HG03097 (cell line): ENCODE data around the gene RNU5B-1.

Source experiments
- ATAC-seq: cut with Tn5 transposase; IDR thresholded peaks from one replicate; pipeline ENCODE4 v1.9.1; 2021; ENCODE audit not compliant: unreplicated experiment, low FRiP score

The RNU5B-1 gene

DNA sequence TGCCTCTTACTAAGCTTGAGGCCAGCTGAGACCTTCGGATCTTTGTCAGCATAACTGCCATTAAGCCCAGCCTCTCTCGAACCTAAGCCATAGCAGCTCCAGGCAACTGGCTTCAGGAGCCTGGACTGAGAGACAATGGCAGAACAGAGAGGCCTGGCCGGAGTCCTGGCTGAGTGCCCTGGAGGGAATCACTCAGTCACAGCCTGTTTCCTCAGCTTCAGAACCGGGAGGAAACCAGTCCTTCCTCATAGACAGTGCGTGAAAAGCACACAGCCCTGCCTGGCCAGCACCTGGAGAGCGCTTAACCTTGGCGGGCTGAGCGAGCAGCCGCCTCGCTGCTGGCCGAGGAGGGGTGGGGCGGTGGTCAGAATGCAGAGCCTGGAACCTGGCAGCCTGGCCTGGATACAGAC, 21.6 kb downstream of the RNU5B-1 start:
- no peak for ATAC-seq

DNA sequence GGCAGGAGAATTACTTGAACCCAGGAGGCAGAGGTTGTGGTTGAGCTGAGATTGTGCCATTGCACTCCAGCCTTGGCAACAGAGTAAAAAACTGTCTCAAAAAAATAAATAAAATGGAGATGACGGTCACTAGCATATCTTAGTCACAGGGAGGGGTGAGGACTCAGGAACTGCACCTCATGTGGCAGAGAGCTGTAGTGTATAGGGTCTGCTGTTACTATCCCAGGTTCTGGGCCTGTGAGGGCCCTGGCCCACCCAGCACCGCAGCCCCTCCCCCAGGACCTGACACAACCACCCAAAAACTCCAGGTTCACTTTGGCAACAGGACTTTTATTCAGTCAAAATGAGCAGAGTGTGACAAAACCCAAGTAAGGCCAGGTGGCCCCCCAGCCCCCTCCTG, 22.3 kb downstream of the RNU5B-1 start:
- ATAC-seq = no peak

- ATAC-seq = no peak
These were observed 23.3 kb downstream of the RNU5B-1 start for GRCh38 chr15:65327651-65328393.

DNA sequence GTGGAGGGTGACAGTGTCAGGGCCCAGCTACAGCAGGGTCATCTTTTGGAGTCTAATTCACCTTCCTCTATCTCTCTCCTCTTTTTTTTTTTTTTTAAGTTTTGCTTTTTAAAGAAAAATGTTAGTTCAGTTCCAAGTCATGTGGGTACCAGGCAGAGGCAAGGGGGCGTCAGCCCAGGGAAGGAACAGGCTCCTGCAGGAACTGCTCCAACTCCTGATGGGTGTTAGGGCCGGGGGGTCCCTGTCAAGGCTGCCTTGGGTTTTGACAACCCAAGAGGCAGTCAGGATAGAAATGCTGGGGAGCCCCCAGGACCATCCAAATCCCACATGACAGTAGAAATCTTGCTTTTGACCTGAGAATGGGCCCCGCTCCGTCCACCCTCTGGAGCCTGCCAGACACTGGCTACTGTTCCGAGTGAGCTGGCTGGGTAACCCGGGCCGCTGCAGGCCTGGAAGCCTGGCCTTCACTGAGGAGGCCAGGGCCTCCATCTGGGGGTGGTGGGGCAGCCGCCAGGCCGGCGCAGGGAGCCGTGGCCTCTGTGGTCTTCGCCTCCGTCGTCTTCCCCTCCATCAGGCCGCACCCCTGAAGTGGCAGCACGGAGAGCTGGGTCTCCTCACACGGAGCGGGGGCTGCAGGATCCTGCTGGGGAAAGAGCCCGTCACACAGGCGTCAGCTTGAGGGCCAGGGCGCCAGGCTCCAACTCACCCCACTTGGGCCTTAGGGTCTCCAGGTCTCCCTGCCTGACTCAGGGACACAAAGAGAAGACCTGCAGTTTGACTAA, 24.2 kb downstream of the RNU5B-1 start:
- ATAC-seq = no peak

GRCh38 chr15:65329288-65329983, 25.0 kb downstream of the RNU5B-1 start:
- no peak for ATAC-seq

GRCh38 chr15:65329984-65330735, 25.7 kb downstream of the RNU5B-1 start:
- ATAC-seq = no peak

- no peak for ATAC-seq
These were observed 26.6 kb downstream of the RNU5B-1 start for GRCh38 chr15:65330934-65331645.

GRCh38 chr15:65331811-65332210, 27.3 kb downstream of the RNU5B-1 start:
- no peak for ATAC-seq

GRCh38 chr15:65332391-65333147, 28.1 kb downstream of the RNU5B-1 start:
- ATAC-seq = no peak

DNA sequence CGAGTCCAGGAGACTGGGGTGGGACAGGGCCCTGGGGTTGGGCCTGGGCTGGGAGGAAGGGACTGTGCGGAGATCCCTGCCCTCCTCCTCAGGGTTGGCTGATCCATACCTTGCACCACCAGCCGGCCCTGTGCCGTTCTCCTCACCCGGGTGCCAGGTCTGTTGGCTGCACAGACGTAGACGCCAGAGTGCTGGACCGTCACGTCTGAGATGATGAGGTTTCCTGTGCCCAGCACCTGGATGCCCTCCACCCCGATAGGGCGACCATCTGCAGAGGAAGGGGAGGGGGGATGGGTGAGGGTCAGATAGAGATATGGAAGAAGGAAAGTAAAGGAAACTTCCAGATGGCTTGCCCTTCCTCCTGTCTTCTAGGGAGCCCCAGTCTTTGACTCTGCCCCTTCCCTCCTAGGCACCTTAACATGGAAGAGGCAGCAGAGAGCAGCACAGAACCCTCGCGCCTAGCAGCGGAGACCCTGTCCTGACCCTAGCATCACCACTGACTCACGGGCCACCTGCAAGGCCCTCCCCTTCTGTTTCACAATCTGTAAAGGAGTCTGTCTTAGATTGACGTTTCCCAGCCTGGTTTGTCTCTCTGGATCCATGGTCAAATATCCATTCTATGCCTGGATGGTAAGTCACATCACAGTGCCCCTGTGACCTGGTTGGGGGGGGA, 28.8 kb downstream of the RNU5B-1 start:
- no peak for ATAC-seq

DNA sequence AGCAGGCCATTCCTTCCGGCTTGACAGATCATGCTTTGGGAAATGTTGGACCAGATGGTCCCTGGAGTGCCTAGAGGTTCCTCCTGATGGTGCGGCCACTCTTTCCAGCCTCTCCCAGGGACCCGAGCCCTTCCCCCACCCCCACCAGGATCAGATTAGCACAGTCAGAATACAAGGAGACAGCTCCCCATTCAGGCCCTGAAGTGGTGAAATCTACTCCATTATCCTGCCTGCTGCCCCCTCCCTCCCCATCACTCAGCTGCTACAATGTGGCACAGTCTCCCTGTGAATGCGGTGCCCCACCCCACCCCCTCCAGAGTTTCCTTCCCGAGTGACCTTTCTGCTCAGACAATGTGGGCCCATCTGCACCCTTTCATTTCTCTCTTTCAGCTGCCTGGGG, 29.4 kb downstream of the RNU5B-1 start:
- no peak for ATAC-seq

- ATAC-seq = no peak
These were observed 30.2 kb downstream of the RNU5B-1 start for GRCh38 chr15:65334586-65335231.

DNA sequence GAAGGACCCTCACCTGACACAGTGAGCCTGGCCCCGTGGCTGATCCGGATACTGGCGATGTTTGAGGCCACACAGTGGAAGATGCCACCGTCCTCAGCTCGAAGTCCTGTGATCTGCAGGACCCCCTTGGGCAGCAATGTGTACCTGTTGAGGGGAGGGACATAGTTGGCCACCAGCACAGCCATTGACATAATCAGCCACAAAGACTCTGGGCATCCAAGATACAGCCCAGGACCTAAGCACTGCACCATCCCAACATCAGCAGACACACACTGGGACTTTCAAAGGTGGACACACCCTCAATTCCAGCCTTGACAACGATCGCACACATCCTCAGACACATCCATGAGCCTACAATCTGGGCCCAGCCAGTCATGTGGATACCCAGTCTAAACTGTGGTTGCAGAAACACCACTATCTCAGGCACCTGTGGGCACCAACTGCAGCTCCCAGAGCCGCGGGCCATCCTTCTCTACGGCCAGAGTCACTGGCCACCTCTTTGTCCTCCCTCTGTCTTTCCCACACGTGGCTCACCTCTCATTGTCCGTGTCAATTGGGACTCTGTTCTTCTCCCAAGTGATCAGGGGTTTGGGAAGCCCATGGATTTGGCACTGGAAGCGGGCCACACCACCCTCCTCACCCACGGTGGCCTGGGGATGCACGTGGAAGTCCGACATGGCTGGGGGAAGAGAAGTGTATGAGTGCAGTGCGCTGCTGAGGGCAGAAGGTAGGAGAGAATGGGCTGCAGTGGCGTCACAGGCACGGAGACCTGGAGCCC, 31.0 kb downstream of the RNU5B-1 start:
- ATAC-seq = no peak

GRCh38 chr15:65336493-65337435, 32.3 kb downstream of the RNU5B-1 start:
- no peak for ATAC-seq

GRCh38 chr15:65337436-65338070, 33.1 kb downstream of the RNU5B-1 start:
- no peak for ATAC-seq

- ATAC-seq = no peak
These were observed 33.9 kb downstream of the RNU5B-1 start for GRCh38 chr15:65338366-65338765.
